Skeletal muscle cell (primary cell): ENCODE results near the gene EVI5L.
A peak's percentile ranks its signal among the peaks of the same experiment; 100 is the strongest.
"Not testable (repeated sequence)": the region's sequence is repeated elsewhere in the genome, so short reads cannot be mapped to it uniquely, and the experiment has no call there.

Experiments
- DNase-seq: peaks from one replicate; pipeline ENCODE4 v3.0.0-alpha.2; 2010; ENCODE audit warnings: low read depth
- H3K4me3 ChIP-seq: 2 replicates; pipeline ENCODE4 v1.5.1; 2011; ENCODE audit warnings: low read depth, mild to moderate bottlenecking, control low read depth, low read length, moderate library complexity

Gene EVI5L

GRCh38 chr19:7829561-7830271 is at the start of gene EVI5L:
EVI5L (plus strand) TSS chr19:7830218; CDS start chr19:7846543, 16,325 bp downstream.
- peak; percentile 100 for DNase-seq
- H3K4me3 ChIP-seq = peak within 1 kb of the TSS; percentile 61

- no peak for DNase-seq
- no peak overlapping the region for H3K4me3 ChIP-seq
These were observed 48.9 kb upstream of the EVI5L start for GRCh38 chr19:7781157-7781556.

- H3K4me3 ChIP-seq = no peak overlapping the region
- no peak for DNase-seq
These were observed 46.0 kb upstream of the EVI5L start for GRCh38 chr19:7783991-7784423.

- no peak for DNase-seq
These were observed 45.2 kb upstream of the EVI5L start for GRCh38 chr19:7784856-7785255.

GRCh38 chr19:7787141-7787540 is 42.9 kb upstream of the EVI5L start:
- no peak overlapping the region for H3K4me3 ChIP-seq
- no peak for DNase-seq

More at GRCh38 chr19:7784856-7785255, 45.2 kb upstream of the EVI5L start:
- H3K4me3 ChIP-seq = no peak overlapping the region

- no peak overlapping the region for H3K4me3 ChIP-seq
- no peak for DNase-seq
These were observed 42.3 kb upstream of the EVI5L start for GRCh38 chr19:7787602-7788177.

GRCh38 chr19:7788178-7788932 is 41.7 kb upstream of the EVI5L start:
- no peak for DNase-seq
- H3K4me3 ChIP-seq = no peak overlapping the region

GRCh38 chr19:7788933-7789323 is 41.1 kb upstream of the EVI5L start:
- no peak for DNase-seq
- no peak overlapping the region for H3K4me3 ChIP-seq

GRCh38 chr19:7789447-7789846 is 40.6 kb upstream of the EVI5L start:
- H3K4me3 ChIP-seq = no peak overlapping the region
- DNase-seq = no peak

GRCh38 chr19:7790416-7790815 is 39.6 kb upstream of the EVI5L start:
- no peak for DNase-seq
- H3K4me3 ChIP-seq = no peak overlapping the region

- no peak for DNase-seq
- no peak overlapping the region for H3K4me3 ChIP-seq
These were observed 37.7 kb upstream of the EVI5L start for GRCh38 chr19:7792281-7792680.

- not testable (repeated sequence) for DNase-seq, H3K4me3 ChIP-seq
These were observed 37.3 kb upstream of the EVI5L start for GRCh38 chr19:7792701-7793100.

GRCh38 chr19:7793493-7793892 is 36.5 kb upstream of the EVI5L start:
- DNase-seq = no peak
- no peak overlapping the region for H3K4me3 ChIP-seq

- no peak overlapping the region for H3K4me3 ChIP-seq
- DNase-seq = no peak
These were observed 34.4 kb upstream of the EVI5L start for GRCh38 chr19:7795555-7796161.

GRCh38 chr19:7799640-7800355 is 30.2 kb upstream of the EVI5L start:
- peak; percentile 28 for DNase-seq
- H3K4me3 ChIP-seq = peak overlapping the region; percentile 39

GRCh38 chr19:7801020-7801570 is 28.9 kb upstream of the EVI5L start:
- no peak overlapping the region for H3K4me3 ChIP-seq
- DNase-seq = no peak

GRCh38 chr19:7806234-7806633 is 23.8 kb upstream of the EVI5L start:
- no peak for DNase-seq
- no peak overlapping the region for H3K4me3 ChIP-seq

GRCh38 chr19:7806876-7807275 is 23.1 kb upstream of the EVI5L start:
- DNase-seq = no peak
- H3K4me3 ChIP-seq = no peak overlapping the region

- no peak overlapping the region for H3K4me3 ChIP-seq
- no peak for DNase-seq
These were observed 21.9 kb upstream of the EVI5L start for GRCh38 chr19:7808108-7808507.
